GM19351 (cell line): ENCODE data around the gene PCNX1.
"Not testable (repeated sequence)": the region's sequence is repeated elsewhere in the genome, so short reads cannot be mapped to it uniquely, and the experiment has no call there.

Experiments
- ATAC-seq: cut with Tn5 transposase; IDR thresholded peaks from one replicate; pipeline ENCODE4 v1.9.1; 2021; ENCODE audit warnings: mild to moderate bottlenecking, moderate library complexity; ENCODE audit not compliant: unreplicated experiment

Gene PCNX1

DNA sequence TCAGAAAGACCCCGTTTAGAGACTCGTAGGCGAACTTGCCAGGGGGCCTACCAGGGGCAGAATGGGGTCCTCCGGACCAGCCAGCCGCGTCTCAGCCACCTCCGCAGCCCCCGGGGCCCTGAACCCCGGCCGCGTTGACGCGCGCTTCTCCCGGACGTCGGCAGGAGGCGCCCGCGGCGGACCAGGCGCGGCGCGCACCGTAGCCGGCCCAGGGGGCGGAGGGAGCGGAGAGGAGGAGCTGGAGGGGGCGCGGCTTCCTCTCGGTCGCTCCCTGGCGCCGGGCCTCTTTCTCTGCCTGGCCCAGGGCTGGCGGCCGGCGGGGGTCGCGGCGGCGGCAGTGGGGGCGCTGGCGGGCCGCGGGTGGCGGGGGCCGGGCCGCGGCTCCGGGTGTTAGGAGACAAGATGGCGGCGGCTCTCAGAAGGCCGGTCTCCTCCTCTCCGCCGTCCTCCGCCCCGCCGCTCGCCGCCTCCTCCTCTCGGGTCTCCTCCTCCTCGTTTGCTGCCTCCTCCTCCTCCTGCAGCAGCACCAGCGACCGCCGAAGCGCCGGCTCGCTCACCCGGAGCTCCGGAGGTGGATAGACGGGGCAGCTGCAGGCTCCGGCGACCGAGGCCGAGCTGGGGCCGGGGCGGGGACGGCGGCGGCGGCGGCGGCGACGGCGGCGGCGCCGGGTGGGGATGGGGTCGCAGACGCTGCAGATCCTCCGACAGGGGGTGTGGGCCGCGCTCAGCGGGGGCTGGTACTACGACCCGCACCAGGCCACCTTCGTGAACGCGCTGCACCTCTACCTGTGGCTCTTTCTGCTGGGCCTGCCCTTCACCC lies at the start of gene PCNX1:
TSS of gene PCNX1 (plus strand) at position 284 of the 820 bp plus-strand sequence. CDS start at position 676, 392 bp downstream.
- ATAC-seq, result peak; percentile 64

DNA sequence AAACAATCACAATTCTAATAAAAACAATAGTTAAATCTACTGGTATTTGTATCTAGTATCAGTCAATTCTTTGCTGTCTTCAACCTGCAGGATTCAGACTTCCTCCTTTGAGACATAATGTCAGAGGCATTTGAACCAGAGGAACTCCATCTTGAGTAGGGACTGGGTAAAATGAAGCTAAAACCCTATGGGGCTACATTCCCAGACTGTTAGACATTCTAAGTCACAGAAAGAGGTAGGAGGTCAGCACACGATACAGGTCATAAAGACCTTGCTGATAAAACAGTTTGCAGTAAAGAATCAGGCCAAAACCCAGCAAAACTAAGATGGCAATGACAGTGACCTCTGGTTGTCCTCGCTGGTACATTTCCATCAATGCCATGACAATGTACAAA lies 49.8 kb upstream of the PCNX1 start:
- ATAC-seq, result no peak

DNA sequence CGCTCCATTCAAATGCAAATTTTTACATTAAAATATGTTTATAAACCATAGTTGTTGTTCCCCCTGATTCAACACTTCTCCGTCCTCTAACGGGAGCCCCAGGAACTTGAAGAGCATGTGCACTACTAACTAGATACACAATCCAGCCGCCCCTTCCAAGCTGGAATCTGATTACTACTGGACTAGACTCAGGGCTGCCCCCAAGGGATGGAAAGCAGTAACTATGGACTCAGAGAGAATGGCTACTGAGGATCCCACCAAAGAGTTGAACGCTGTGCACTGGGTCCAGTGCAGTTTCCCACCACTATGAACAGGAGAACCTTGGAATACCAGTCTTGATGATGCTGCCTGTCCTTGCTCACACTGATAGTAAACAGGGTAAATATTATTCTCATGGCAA lies 48.6 kb upstream of the PCNX1 start:
- ATAC-seq, result no peak

DNA sequence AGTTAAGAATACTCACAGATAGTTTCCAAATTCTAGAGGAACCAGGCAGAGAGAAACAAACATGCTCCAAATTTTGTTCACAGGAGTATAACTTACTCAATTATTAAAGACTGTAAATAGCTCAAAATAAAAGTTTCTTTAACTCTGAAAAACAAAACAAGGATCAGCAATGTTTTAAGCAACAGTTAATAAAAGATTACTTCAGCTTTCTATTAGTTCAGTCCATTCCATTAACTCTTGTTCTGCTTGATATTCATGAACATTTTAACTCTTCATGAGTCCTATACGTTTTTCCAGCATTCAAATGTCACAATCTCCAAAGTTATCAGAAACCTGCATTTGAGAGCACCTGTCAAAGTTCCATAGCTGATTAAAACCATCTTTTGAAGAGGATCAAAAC lies 40.3 kb upstream of the PCNX1 start:
- ATAC-seq, result not testable (repeated sequence)

DNA sequence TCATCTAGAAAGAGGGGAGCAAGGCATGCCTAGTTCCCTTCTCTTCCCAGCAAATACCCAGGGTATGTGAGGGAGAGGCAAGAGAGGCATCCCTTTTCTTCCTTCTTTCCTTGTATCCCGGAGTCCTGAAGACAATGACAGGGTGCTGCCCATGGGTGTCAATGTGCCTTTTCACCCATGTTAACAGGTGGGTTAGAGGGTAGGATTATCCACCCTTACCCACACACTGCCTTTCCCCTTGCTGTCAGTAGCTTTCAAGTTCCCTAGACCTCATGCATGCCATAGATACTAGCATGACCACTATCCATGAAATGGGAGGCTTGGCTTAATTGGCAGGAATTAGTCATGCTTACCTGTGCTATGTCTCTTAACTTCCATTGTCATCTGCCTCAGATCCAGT lies 36.3 kb upstream of the PCNX1 start:
- no peak for ATAC-seq

DNA sequence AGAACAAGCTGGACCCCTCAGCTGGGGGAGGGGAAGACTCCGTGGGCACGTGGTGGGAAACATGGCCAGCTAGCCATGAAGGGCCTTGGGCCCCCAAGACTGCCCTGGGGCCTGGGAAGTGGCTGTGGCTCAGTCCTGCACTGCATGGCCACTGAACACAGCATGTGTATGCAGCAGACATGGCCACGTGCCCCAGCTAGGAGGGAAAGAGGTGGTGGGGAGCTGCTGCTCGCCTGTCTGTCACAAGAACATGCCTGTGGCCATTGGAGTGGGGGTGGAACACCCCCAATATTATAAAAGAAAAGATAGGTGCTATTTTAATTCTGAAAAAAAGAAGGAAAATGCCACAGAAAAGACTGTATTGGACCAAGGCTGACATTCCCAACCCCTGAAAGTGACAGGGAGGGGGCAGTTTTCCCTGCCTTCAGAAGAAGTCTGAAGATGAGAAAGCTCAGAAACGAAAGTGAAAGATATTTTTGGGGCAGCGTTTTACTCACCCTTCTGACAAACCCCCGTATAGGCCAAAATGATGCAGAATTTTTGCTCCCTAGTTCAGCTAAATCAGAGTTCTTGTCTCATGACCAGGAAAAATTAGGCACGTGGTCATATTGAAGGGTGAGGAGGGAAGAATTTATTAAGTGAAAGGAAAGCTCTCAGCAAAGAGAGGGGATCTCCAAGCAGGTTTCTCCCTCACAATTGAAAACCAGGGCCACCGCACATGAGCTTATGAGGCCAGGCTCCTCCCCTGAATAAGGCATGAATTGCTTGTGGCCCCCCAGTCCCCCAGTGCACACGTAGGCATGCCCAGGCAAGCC lies 35.2 kb upstream of the PCNX1 start:
- no peak for ATAC-seq

DNA sequence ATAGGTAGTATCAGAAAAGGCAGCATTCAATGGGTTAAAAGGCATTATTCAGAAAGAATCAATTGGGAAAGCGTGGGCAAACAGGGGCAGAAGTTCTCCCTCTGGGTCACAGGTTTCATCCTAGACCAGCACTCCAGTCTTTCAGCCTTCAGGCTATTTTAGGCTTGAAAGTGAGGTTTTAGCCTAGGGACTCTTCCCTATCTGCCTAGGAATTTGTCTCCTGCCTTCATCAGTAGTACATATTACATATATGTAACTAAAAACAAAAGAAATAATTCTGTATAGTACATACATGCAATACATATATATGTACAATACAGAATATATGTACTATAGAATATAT lies 34.6 kb upstream of the PCNX1 start:
- ATAC-seq, result no peak

DNA sequence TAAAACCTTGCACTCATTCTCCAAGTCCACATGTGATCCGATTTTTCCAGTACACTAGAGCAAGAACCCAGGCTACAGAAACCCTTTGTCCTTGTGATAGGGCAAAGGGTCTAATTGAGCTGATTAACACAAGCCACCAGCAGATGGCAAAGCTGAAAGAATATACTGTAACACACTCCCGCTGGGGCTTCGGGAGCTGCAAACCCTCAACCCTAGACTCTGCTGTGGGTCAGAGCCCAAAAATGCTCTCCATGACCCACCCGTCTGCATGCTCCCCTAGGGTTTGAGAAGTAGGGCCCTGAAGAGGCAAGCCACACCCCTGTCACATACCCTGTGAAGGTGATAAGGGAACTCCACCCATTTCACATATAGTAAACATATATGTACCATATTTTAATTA lies 33.6 kb upstream of the PCNX1 start:
- ATAC-seq, result no peak

DNA sequence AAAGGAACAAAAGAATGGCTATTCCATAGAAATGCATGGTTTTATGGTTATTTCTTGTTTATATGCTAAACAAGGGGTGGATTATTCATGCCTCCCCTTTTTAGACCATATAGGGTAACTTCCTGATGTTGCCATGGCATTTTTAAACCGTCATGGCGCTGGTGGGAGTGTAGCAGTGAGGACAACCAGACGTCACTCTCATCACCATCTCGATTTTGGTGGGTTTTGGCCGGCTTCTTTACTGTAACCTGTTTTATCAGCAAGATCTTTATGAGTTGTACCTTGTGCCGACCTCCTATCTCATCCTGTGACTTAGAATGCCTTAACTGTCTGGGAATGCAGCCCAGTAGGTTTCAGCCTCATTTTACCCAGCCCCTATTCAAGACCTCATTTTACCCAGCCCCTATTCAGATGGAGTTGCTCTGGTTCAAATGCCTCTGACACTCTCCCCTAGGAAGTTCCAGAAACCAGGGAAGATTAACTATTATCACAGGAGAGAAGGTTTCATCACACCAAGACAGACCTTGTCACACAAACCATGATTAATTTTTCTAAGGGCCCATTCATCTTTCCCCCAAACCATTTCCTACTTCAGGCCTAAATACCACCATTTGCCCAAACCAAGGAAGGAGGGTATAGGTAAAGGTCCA lies 31.3 kb upstream of the PCNX1 start:
- not testable (repeated sequence) for ATAC-seq

DNA sequence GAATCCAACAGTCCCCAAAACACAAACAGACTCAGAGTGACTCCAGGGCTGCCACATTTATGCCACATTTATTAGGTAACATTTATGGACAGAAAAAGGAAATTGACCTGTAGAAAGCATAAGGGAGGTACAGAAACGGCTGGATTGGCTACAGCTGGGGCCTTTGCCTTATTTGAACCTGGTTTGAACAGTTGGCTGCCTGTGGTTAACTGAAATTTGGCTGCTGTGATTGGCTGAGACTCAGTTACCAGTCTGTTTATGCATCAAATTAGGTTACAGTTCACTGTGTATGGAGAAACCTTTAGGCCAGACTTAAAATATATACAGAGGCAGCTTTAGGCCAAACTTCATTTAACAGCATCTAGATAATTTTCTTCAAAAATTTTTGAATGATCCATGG lies 27.8 kb upstream of the PCNX1 start:
- ATAC-seq, result no peak

DNA sequence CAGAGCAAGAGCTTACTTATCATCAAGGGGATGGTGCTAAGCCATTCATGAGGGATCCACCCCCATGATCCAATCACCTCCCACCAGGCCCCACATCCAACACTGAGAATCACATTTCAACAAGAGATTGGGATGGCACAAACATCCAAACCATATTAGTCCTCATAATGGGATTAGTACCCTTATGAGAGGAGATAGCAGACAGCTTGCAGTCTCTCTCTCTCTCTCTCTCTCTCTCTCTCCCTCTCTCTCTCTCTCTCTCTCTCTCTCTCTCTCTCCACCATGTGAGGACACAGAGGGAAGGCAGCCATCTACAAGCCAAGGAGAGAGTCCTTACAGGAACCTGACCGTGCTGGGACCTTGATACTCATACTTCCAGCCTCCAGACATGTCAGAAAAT lies 26.4 kb upstream of the PCNX1 start:
- not testable (repeated sequence) for ATAC-seq

DNA sequence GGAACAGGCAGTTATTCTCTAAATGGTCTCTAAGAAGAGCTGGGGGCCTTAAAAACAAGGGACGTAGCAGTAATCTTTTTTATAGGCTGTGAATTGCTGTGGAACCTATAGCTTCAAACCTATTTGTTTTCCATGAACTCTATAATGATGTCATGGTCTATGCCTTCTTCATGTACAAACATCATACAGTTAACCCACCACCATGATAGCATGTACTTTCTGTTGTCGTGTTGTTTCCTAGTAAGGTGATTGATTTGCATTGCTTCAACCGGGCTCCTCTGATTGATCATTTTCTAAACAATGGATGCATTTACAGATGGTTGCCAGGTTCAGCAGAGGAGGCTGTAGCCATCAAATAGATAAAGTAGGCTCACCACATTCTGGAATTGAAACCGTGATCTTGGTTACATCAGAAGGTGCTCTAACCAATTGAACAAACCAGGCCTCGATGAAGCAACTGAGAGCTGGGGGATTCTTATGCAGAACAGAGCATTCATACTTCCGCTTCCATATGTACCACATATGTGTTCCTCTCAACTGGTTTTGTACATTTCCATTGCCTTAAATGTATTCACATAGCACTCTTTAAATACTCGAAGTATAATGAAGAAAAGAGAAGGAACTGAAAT lies 25.6 kb upstream of the PCNX1 start:
- ATAC-seq, result peak; percentile 78

DNA sequence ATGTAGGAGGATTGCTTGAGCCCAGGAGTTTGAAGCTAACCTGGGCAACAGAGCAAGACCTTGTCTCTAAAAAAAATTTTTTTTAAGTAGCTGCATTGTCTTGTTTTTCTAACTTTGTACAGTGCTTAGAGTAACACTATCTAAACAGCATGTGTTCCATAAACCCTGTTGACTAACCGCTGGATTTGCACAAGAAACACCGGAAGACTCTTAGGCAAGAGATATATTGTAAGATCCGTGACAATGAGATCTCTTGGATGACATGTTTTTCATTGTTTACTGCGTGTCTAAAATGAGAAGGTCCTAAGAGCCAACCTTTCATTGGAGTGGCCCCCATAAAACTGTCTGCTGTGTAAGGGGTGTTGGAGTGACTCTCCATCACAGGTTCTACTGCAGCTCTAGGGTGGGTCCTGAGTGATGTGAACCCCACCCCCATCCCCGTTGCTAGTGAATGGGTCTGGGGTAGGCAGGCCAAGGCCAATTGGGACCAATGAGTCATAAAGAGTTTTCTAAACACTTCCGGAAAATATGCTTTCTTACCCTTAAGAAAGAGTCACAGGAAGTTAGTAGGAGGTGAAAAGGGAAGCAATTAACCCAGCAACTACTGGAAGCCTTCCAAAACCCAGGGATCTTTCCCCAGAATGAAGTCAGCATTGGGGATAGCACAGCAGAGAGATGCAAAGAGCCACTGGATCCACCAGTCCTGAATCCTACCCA lies 24.3 kb upstream of the PCNX1 start:
- ATAC-seq, result no peak

DNA sequence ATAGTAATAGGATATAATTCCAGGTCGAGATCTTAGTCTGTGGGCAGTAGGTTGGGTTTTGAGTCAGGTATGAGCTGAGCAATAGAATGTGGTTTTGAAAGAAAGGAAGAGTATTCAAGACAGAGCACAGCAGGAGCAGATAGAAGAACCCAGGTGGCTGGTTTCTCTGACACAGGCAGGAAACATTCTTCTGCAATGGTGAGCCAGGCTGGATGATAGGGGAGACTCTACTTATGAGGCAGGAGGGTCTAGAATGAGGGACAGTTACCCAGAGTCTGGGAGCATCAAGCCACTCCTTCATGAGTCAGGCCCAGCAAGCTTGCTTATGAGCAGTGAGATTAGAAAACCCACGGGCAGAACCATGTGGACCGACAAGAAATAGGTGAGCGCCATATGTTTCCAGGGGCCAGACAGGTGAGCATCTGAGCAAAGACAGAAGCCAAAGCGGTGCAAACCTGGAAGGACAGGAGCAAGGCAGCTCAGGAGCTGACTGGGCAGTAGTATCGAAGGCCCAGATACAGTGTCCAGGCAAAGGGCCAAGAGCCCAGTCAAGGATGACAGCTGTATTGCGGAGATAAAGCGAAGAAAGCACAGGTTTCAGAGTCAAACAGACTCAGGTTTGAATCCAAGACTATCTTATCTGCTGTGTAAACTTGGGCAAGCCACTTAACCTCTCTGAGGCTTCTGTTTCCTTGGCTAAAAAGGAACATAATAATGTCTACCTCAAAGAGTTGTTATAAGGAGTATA lies 22.5 kb upstream of the PCNX1 start:
- ATAC-seq, result no peak

DNA sequence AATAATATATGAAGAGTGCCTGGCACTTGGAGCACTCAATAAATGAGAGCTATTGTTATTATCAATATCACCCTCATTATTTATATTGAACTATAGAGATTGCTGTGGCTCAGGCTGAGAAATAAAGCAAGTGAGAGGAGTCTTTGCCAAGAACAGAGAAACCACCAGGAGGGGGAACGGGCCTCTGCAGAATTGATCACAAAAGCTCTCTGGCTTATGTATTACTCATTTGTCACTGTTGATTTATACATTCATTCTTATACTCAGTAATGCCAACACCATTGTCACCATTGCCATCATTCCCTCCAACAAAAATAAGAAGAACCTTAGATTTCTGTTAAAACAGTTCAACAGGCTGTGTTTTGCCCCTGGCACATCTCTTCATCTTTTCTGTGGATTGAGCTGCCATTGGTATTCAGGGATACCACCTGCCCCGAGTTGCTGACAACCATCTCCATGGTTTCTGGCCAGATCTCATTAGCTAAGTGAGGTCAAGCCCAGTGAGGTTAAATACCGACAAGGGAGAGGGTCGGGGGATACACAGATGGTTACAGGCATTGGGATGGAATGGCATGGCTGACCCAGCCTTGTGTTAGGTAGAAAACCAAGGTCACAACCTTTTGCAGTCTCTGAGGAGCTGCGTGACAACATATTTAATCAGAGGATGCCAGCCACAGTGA lies 21.8 kb upstream of the PCNX1 start:
- ATAC-seq, result no peak

DNA sequence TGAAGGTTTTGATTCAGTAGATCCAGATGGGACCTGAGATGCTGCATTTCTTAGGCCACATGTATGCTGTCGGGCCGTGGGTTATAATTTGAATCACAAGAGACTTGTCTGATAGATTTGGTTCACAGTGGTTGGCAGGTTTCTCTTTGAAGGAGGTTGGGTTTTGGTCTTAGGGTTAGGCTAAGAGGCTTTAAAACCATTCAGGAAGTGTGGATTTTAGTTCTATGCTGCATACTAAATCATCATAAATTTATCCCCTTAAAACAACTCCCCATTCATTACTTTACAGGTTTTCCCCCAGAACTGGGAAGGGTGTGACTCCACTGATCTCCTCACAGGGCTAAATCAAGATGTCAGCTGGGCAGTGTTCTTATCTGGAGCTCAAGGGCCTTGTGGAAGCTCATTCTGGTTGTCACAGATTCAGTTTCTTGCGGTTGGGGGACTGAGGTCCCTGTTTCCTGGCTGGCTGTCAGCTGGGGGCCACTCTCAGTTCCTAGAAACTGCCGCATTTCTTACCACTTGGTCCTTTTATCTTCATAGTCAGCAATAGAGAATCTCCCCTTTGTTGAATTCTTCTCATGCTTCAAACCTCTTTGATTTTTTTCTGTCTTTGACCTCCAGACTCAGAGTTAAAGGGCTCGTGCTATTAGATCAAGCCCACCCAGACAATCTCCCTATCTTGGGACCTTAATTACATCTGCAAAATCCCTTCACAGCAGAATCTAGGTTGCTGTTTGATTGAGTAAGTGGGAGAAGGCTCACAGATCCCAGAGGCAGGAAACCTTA lies 20.6 kb upstream of the PCNX1 start:
- ATAC-seq, result no peak

DNA sequence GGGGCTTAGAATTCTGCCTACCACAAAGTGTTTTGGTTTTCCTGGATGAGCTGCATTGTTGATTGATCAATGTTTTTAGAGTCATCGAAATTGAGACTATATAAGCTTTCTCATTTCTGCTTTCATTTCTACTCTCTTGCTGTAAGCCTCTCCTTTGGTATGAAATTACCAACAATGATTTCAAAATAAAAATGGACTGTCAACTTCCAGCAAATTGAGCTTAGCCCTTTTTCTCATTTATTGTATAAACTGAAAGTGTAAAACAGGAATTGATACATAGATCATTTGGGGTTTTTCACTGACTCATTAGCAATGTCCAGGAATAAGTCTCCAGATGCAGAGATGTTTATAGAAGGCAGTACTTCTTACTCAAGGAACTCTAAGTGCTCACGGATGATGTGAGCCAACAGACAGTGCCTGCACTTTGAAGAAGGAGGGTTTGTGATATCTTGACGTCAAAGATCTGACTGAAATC lies 20.0 kb upstream of the PCNX1 start:
- ATAC-seq, result peak; percentile 39

DNA sequence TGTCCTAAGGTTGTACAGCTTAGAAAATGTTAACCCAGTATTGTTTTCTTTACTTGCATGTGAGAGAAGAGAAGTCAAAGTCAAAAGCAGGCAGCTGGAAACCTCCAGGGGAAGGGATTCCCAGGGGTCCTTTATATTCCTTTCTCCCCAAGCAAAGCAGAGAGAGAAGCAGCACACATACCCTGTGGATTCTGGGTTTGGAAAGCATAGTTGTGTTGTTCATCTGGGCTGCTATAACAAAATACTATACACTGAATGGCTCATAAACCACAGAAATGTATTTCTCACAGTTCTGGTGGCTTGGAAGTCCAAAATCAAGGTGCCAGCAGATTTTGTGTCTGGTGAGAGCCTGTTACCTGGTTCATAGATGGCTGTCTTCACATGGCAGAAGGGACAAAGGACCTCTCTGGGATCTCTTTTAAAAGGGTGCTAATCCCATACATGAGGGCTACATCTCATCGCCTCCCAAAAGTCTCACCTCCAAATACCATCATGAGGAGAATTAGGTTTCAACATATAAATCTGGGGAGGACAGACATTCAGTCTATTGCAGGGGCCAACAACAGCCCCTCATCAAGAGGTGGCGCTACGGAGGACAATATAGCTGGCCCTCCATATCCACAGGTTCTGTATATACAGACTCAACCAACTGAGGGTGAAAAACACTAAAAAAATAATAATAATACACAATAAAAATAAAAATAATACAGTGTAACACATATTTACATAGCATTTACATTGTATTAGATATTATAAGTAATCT lies 19.3 kb upstream of the PCNX1 start:
- no peak for ATAC-seq
